IMR-90 (cell line): ENCODE measurements around the gene TRAPPC12. TPM values are rescaled to one million over a fixed set of nuclear protein-coding genes. Genes with fewer than 3 reads are reported as not detected.

Experiments used
- ATAC-seq: fragments of 200-7000 bp; cut with Tn5 transposase; 2 replicates; pipeline ENCODE4 v1.9.1; 2020; ENCODE audit warnings: low read depth, mild to moderate bottlenecking, moderate library complexity
- BruUV-seq: library from RNA; stranded (reverse); fragments of 400-500 nt; replicated peaks from 2 replicates; lab custom pipeline; 2021; lab: Mats Ljungman, UMichigan
- CTCF ChIA-PET: fragments of 300-600 bp; formaldehyde crosslinking; extraction: SDS; loops from one replicate; lab custom pipeline; 2021; ENCODE audit warnings: antibody characterized with exemption; lab: Yijun Ruan, JAX
- POLR2A ChIA-PET: fragments of 300-600 bp; sonication (Branson Sonifier 250); formaldehyde crosslinking; loops from one replicate; lab custom pipeline; 2022; ENCODE audit warnings: antibody characterized with exemption; ENCODE audit not compliant: unreplicated experiment; lab: Charles Lee
- DNase-seq: peaks from one replicate; pipeline ENCODE4 v3.0.0; 2013
- H2AFZ ChIP-seq: replicated peaks from 2 replicates; pipeline ENCODE3; 2013; ENCODE audit warnings: low read length, mild to moderate bottlenecking; ENCODE audit not compliant: poor library complexity
- H2AK5ac ChIP-seq: 2 replicates; pipeline ENCODE4 v1.6.1; 2013; ENCODE audit warnings: low read depth, low read length, inconsistent platforms
- H2AK9ac ChIP-seq: replicated peaks from 2 replicates; pipeline ENCODE3; 2013; ENCODE audit warnings: mild to moderate bottlenecking, low read depth, low read length, moderate library complexity; ENCODE audit not compliant: poor library complexity
- H2BK120ac ChIP-seq: 2 replicates; pipeline ENCODE4 v1.6.1; 2013; ENCODE audit warnings: low read depth, low read length, inconsistent platforms
- H2BK15ac ChIP-seq: 3 replicates; pipeline ENCODE4 v1.6.1; 2013; ENCODE audit warnings: low read depth, low read length, inconsistent platforms
- H2BK20ac ChIP-seq: 2 replicates; pipeline ENCODE4 v1.6.1; 2013; ENCODE audit warnings: low read depth, mild to moderate bottlenecking, inconsistent platforms, low read length, moderate library complexity
- H2BK5ac ChIP-seq: 2 replicates; pipeline ENCODE4 v1.6.1; 2013; ENCODE audit warnings: mild to moderate bottlenecking, low read depth, low read length, inconsistent platforms; ENCODE audit not compliant: poor library complexity, severe bottlenecking
- H3K14ac ChIP-seq: replicated peaks from 2 replicates; pipeline ENCODE4 v1.6.1; 2013; ENCODE audit warnings: low read depth, low read length, inconsistent platforms
- H3K18ac ChIP-seq: 2 replicates; pipeline ENCODE4 v1.6.1; 2013; ENCODE audit warnings: low read depth, low read length, control low read depth
- H3K23ac ChIP-seq: 2 replicates; pipeline ENCODE4 v1.6.1; 2013; ENCODE audit warnings: low read depth, low read length, inconsistent platforms
- H3K27ac ChIP-seq: 2 replicates; pipeline ENCODE4 v1.5.1; 2013; ENCODE audit warnings: mild to moderate bottlenecking, control low read depth, low read length; ENCODE audit not compliant: insufficient read depth
- H3K27me3 ChIP-seq: 2 replicates; pipeline ENCODE4 v1.6.1; 2013; ENCODE audit warnings: low read length; ENCODE audit not compliant: control insufficient read depth, insufficient read depth
- H3K36me3 ChIP-seq: 2 replicates; pipeline ENCODE4 v1.6.1; 2013; ENCODE audit warnings: low read length, mixed read lengths; ENCODE audit not compliant: control insufficient read depth, insufficient read depth
- H3K4ac ChIP-seq: 2 replicates; pipeline ENCODE4 v1.6.1; 2013; ENCODE audit warnings: low read depth, low read length, inconsistent platforms
- H3K4me1 ChIP-seq: 2 replicates; pipeline ENCODE4 v1.6.1; 2013; ENCODE audit warnings: low read length, mixed read lengths; ENCODE audit not compliant: control insufficient read depth, insufficient read depth
- H3K4me2 ChIP-seq: 2 replicates; pipeline ENCODE4 v1.6.1; 2013; ENCODE audit warnings: low read depth, mild to moderate bottlenecking, control low read depth, low read length, moderate library complexity
- H3K4me3 ChIP-seq: 2 replicates; pipeline ENCODE4 v1.5.1; 2013; ENCODE audit warnings: low read depth, mild to moderate bottlenecking, control low read depth, low read length, moderate library complexity; ENCODE audit not compliant: insufficient read depth
- H3K56ac ChIP-seq: 2 replicates; pipeline ENCODE4 v1.6.1; 2013; ENCODE audit warnings: low read length, inconsistent platforms; ENCODE audit not compliant: insufficient read depth; ENCODE audit errors: extremely low read depth
- H3K79me1 ChIP-seq, 2 experiments: 2 replicates each; pipeline ENCODE4 v1.6.1; 2013; ENCODE audit warnings: low read length in 2 of 2, inconsistent platforms in 1 of 2, low read depth in 1 of 2
- H3K9ac ChIP-seq: 2 replicates; pipeline ENCODE4 v1.6.1; 2013; ENCODE audit warnings: low read depth, low read length, control low read depth
- H3K9me1 ChIP-seq: 2 replicates; pipeline ENCODE4 v1.6.1; 2013; ENCODE audit warnings: low read length, inconsistent platforms; ENCODE audit not compliant: insufficient read depth
- H3K9me3 ChIP-seq: 2 replicates; pipeline ENCODE4 v1.6.1; 2013; ENCODE audit warnings: low read length; ENCODE audit not compliant: control insufficient read depth, insufficient read depth
- H4K20me1 ChIP-seq: 2 replicates; pipeline ENCODE4 v1.6.1; 2013; ENCODE audit warnings: low read length, inconsistent platforms; ENCODE audit not compliant: insufficient read depth
- H4K5ac ChIP-seq: 2 replicates; pipeline ENCODE4 v1.6.1; 2013; ENCODE audit warnings: mild to moderate bottlenecking, low read depth, low read length, control low read depth
- H4K8ac ChIP-seq, 2 experiments: 2 replicates each; pipeline ENCODE4 v1.6.1; 2013; ENCODE audit warnings: low read depth in 2 of 2, low read length in 2 of 2, control low read depth in 1 of 2, inconsistent platforms in 1 of 2
- H4K91ac ChIP-seq: 2 replicates; pipeline ENCODE4 v1.6.1; 2013; ENCODE audit warnings: low read depth, low read length, inconsistent platforms; ENCODE audit not compliant: insufficient read depth
- BHLHE40 ChIP-seq: fragments of 150-350 bp; IDR thresholded peaks from 2 replicates; pipeline ENCODE4 v1.6.1; 2016; ENCODE audit warnings: mild to moderate bottlenecking, low read depth, low read length
- CHD1 ChIP-seq: IDR thresholded peaks from 2 replicates; pipeline ENCODE4 v1.6.1; 2012; ENCODE audit warnings: low read depth, low read length, improper control_type of control experiment
- ELK1 ChIP-seq: fragments of 150-350 bp; IDR thresholded peaks from 2 replicates; pipeline ENCODE4 v1.6.1; 2016; ENCODE audit warnings: low read depth, mild to moderate bottlenecking, low read length, moderate library complexity, borderline replicate concordance
- RAD21 ChIP-seq: IDR thresholded peaks from 2 replicates; pipeline ENCODE4 v1.6.1; 2012; ENCODE audit warnings: low read length, improper control_type of control experiment
- SMC3 ChIP-seq: fragments of 150-350 bp; IDR thresholded peaks from 2 replicates; pipeline ENCODE4 v1.6.1; 2016; ENCODE audit warnings: low read depth, mild to moderate bottlenecking, antibody characterized with exemption, low read length, moderate library complexity
- WGBS, 2 experiments: methylation state at CpG; one replicate each; pipeline versions ENCODE4 v1.1.5 to v1.1.7; 2013; ENCODE audit warnings: missing lambda C conversion rate in 2 of 2; ENCODE audit not compliant: insufficient read length in 1 of 2; ENCODE audit errors: extremely low coverage in 2 of 2; 5-methylcytosine and 5-hydroxymethylcytosine counted together
- dilution Hi-C: fragments of 300-500 bp; cut with HindIII; formaldehyde crosslinking; loops from one replicate; pipeline ENCODE4 v1.14.3; 2018; ENCODE audit warnings: low sequenced_read_pairs; ENCODE audit not compliant: unreplicated experiment
- in situ Hi-C: fragments of 300-500 bp; cut with MboI; formaldehyde crosslinking; loops from 3 replicates; pipeline ENCODE4 v1.14.3; 2019; ENCODE audit warnings: low sequenced_read_pairs, inconsistent platforms, mixed read lengths
- intact Hi-C: fragments of 100-400 bp; cut with micrococcal nuclease; formaldehyde crosslinking; loops from 2 replicates; pipeline ENCODE4 v1.10.0; 2022
- polyA plus RNA-seq, 3 experiments: library from polyadenylated mRNA; depleted of rRNA; stranded (reverse); fragments of >200 nt; gene quantifications; 2 replicates each; pipeline ENCODE4 v1.2.3, GENCODE V29; 2012; ENCODE audit warnings: low replicate concordance in 1 of 3
- total RNA-seq: library from RNA; depleted of rRNA; stranded (reverse); fragments of >200 nt; gene quantifications from 2 replicates; pipeline ENCODE4 v1.2.3, GENCODE V29; 2012

The TRAPPC12 gene
- total and polyA plus RNA-seq, 2 of the 4 experiments (the other 2 are of a cell fraction) = 25.8 to 69.9 TPM

- H4K5ac ChIP-seq = no peak overlapping the region
- BruUV-seq = no TSS peak
- H3K9me1 ChIP-seq = peaks cover 2% of the 10 kb centered on the region; the same call in 1 of the 2 replicates
- H3K4ac ChIP-seq = no peak overlapping the region
- ChIA-PET POLR2A (no interaction called here), CTCF (no interaction called here)
- no peak for ATAC-seq
- no peak overlapping the region for H4K8ac ChIP-seq
- H3K56ac ChIP-seq = no peak overlapping the region
- no peak overlapping the region for H3K14ac ChIP-seq
- H2BK5ac ChIP-seq = no peak overlapping the region
- H3K4me1 ChIP-seq = peaks cover 2% of the 10 kb centered on the region; the same call in 1 of the 2 replicates
- H2BK120ac ChIP-seq = no peak overlapping the region
- no peak overlapping the region for H2BK20ac ChIP-seq
- H3K9ac ChIP-seq = no peak overlapping the region
- H3K27ac ChIP-seq = no peak overlapping the region
- peaks cover 4% of the 10 kb centered on the region; the same call in 1 of the 2 replicates for H4K20me1 ChIP-seq
- dilution Hi-C loops = no loop called here
- no peak overlapping the region for H4K91ac ChIP-seq
- H3K79me1 ChIP-seq = peaks cover 34 to 37% of the 10 kb centered on the region in 2 experiments
- no peaks in the 10 kb centered on the region for H3K9me3 ChIP-seq
- no peak overlapping the region for H2AK5ac ChIP-seq
- WGBS, 2 experiments = 91% methylated on average over 18 of the region's 19 CpGs; no CpG with 5 or more reads in 1 of the 2 experiments
- no peak overlapping the region for H3K18ac ChIP-seq
- TF ChIP-seq SMC3 = no peak
- TF ChIP-seq RAD21 = no peak
- no peak for TF ChIP-seq CHD1
- no peak for TF ChIP-seq ELK1
- TF ChIP-seq BHLHE40 = no peak
- H2AFZ ChIP-seq = no peak overlapping the region
- no peak for DNase-seq
- no peak overlapping the region for H3K4me3 ChIP-seq
- intact Hi-C loops = no loop called here
- H2BK15ac ChIP-seq = no peak overlapping the region
- H3K36me3 ChIP-seq = peaks cover 59% of the 10 kb centered on the region
- in situ Hi-C loops = loop anchor here (10.0 kb wide), 1 partner anchor 223 kb away; no protein-coding TSS in a partner anchor
- no peak overlapping the region for H2AK9ac ChIP-seq
- H3K23ac ChIP-seq = no peak overlapping the region
- H3K27me3 ChIP-seq = no peaks in the 10 kb centered on the region
- H3K4me2 ChIP-seq = no peak overlapping the region
Observed at GRCh38 chr2:3421580-3421979, 42.1 kb downstream of the TRAPPC12 start.
